Neuronal stem cell (in vitro differentiated cells): ENCODE measurements around the gene TEX11.

ENCODE experiments used
- DNase-seq: peaks from one replicate; pipeline ENCODE4 v3.0.0-alpha.2; 2013; ENCODE audit warnings: low spot score
- H2AFZ ChIP-seq: one replicate; pipeline ENCODE4 v1.6.1; 2013; ENCODE audit warnings: mild to moderate bottlenecking, low read length, inconsistent platforms
- H2AK5ac ChIP-seq: 2 replicates; pipeline ENCODE4 v1.6.1; 2013; ENCODE audit warnings: low read depth, mild to moderate bottlenecking, inconsistent platforms, low read length, moderate library complexity, mixed read lengths
- H2BK120ac ChIP-seq: 2 replicates; pipeline ENCODE4 v1.6.1; 2013; ENCODE audit warnings: low read depth, mild to moderate bottlenecking, inconsistent platforms, low read length, moderate library complexity, mixed read lengths
- H2BK12ac ChIP-seq: one replicate; pipeline ENCODE4 v1.6.1; 2013; ENCODE audit warnings: low read length, inconsistent platforms
- H2BK15ac ChIP-seq: 2 replicates; pipeline ENCODE4 v1.6.1; 2013; ENCODE audit warnings: mild to moderate bottlenecking, low read length, inconsistent platforms, mixed read lengths
- H2BK5ac ChIP-seq: one replicate; pipeline ENCODE4 v1.6.1; 2013; ENCODE audit warnings: inconsistent platforms, mild to moderate bottlenecking, low read length, moderate library complexity
- H3K14ac ChIP-seq: one replicate; pipeline ENCODE4 v1.6.1; 2013; ENCODE audit warnings: low read length, inconsistent platforms
- H3K18ac ChIP-seq: 2 replicates; pipeline ENCODE4 v1.6.1; 2013; ENCODE audit warnings: low read length, inconsistent platforms
- H3K23ac ChIP-seq: 2 replicates; pipeline ENCODE4 v1.6.1; 2013; ENCODE audit warnings: low read depth, mild to moderate bottlenecking, mixed read lengths, low read length, inconsistent platforms; ENCODE audit not compliant: poor library complexity
- H3K27ac ChIP-seq: replicated peaks from 3 replicates; pipeline ENCODE4 v1.5.1; 2013; ENCODE audit warnings: low read length, inconsistent platforms
- H3K27me3 ChIP-seq, 3 experiments: 2 replicates each; pipeline ENCODE4 v1.6.1; 2013; ENCODE audit warnings: low read length in 3 of 3, mild to moderate bottlenecking in 2 of 3, inconsistent platforms in 1 of 3, low read depth in 1 of 3, mixed read lengths in 1 of 3, moderate library complexity in 1 of 3; ENCODE audit not compliant: control insufficient read depth in 3 of 3, insufficient read depth in 3 of 3
- H3K36me3 ChIP-seq, 2 donors: replicated peaks in 1 of 2; 2 replicates each; pipeline ENCODE4 v1.6.1; 2013; ENCODE audit warnings: low read length in 2 of 2; ENCODE audit not compliant: control insufficient read depth in 2 of 2, insufficient read depth in 2 of 2
- H3K4ac ChIP-seq: 2 replicates; pipeline ENCODE4 v1.6.1; 2013; ENCODE audit warnings: inconsistent platforms, mild to moderate bottlenecking, low read length, moderate library complexity
- H3K4me1 ChIP-seq, 2 donors: 1 replicate in 1 of 2; 2 replicates in 1 of 2; pipeline ENCODE4 v1.6.1; 2013; ENCODE audit warnings: low read length in 2 of 2, low read depth in 1 of 2; ENCODE audit not compliant: control insufficient read depth in 2 of 2, insufficient read depth in 1 of 2
- H3K4me2 ChIP-seq: one replicate; pipeline ENCODE4 v1.6.1; 2013; ENCODE audit warnings: mild to moderate bottlenecking, low read length, inconsistent platforms; ENCODE audit not compliant: insufficient read depth, poor library complexity, severe bottlenecking
- H3K4me3 ChIP-seq, 2 donors: 2 replicates each; pipeline ENCODE4 v1.5.1; 2013; ENCODE audit warnings: low read length in 2 of 2, mild to moderate bottlenecking in 2 of 2, inconsistent platforms in 1 of 2, moderate library complexity in 1 of 2
- H3K79me1 ChIP-seq: one replicate; pipeline ENCODE4 v1.6.1; 2013; ENCODE audit warnings: low read depth, mild to moderate bottlenecking, inconsistent platforms, low read length, moderate library complexity
- H3K9ac ChIP-seq: one replicate; pipeline ENCODE4 v1.6.1; 2013; ENCODE audit warnings: mild to moderate bottlenecking, low read depth, low read length, inconsistent platforms; ENCODE audit not compliant: poor library complexity
- H3K9me3 ChIP-seq, 2 donors: replicated peaks in 1 of 2; 2 replicates each; pipeline versions ENCODE3 to v1.6.1; 2013; ENCODE audit warnings: low read length in 2 of 2, mild to moderate bottlenecking in 2 of 2, inconsistent platforms in 1 of 2, low read depth in 1 of 2, mixed read lengths in 1 of 2, moderate library complexity in 1 of 2; ENCODE audit not compliant: control insufficient read depth in 2 of 2, insufficient read depth in 1 of 2
- H4K8ac ChIP-seq: one replicate; pipeline ENCODE4 v1.6.1; 2013; ENCODE audit warnings: low read depth, mild to moderate bottlenecking, inconsistent platforms, low read length, moderate library complexity
- H4K91ac ChIP-seq: one replicate; pipeline ENCODE4 v1.6.1; 2013; ENCODE audit warnings: low read length, low read depth, mild to moderate bottlenecking, inconsistent platforms; ENCODE audit not compliant: poor library complexity
- whole genome bisulfite sequencing, 2 donors: extraction: QIAGEN DNeasy Blood & Tissue Kit; methylation state at CpG; one replicate each; pipeline ENCODE4 v1.1.7; 2013; ENCODE audit warnings: missing lambda C conversion rate in 2 of 2, mixed read lengths in 1 of 2; ENCODE audit not compliant: insufficient read length in 2 of 2, insufficient replicate concordance in 1 of 2; ENCODE audit errors: extremely low coverage in 2 of 2; 5-methylcytosine and 5-hydroxymethylcytosine counted together

Gene TEX11

DNA sequence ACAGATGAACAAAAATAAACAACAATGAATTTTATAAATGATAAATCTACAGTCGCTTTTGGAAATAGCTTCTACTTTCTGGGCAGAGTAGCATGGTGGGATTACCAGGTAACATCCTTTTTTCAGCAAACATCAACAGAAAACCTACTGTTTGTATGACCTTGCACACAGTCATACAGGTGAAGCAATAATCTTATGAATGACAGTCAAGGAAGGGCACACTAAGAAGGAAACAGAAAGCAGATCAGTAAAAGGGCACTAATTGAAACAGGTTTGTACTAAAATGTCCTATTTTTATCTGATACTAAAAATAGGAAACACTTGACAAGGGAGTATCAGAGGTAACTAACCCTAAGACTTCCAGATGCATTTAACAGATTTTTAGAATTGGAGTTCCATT, 355.0 kb downstream of the TEX11 start:
- Histone ChIP-seq H3K27ac (no peak overlapping the region), H3K9me3 (no peaks in the 10 kb centered on the region), H3K4me1 (no peaks in the 10 kb centered on the region), H2AFZ (no peak overlapping the region), H3K36me3 (no peaks in the 10 kb centered on the region), H3K23ac (no peak overlapping the region), H3K4me2 (no peak overlapping the region), H4K91ac (no peak overlapping the region), H3K18ac (no peak overlapping the region), H3K14ac (no peak overlapping the region), H3K9ac (no peak overlapping the region), H2AK5ac (no peak overlapping the region), H3K4me3 (no peak overlapping the region), H3K27me3 (peaks cover 0 to 11% (median 0%) of the 10 kb centered on the region in 3 experiments), H2BK5ac (no peak overlapping the region), H2BK12ac (no peak overlapping the region), H4K8ac (no peak overlapping the region), H2BK120ac (no peak overlapping the region), H3K79me1 (no peaks in the 10 kb centered on the region), H3K4ac (no peak overlapping the region), H2BK15ac (no peak overlapping the region)
- WGBS, 2 donors = no CpG with 5 or more reads among the region's 1 CpG
- no peak for DNase-seq

DNA sequence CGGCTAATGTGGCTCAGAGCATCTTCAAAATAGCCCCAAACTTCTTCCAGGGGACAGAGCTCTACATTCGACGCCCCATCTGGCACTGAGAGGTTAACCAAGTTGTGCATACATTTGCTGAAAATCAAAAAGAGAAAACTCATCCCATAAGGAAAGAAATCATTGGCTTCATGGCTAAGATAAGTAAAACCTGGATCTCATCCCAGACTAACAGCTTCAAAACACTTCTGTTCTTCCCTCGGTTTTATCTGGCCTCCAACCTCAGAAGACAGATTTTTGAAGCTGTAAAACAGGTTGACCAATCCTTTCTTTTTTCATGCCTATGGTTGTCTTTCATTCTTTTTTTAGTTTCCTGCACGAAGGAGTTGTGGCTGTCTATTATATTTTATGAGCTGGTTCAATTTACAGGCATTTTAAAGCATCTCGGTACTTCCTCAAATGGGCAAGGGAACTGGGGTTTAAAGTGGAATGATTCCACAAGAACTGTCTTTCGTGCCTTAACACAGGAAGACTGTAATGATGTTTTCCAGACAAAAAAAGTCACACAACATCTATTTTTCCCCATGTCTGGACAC, 356.3 kb downstream of the TEX11 start:
- Histone ChIP-seq H2BK5ac (no peak overlapping the region), H3K18ac (no peak overlapping the region), H3K9me3 (no peaks in the 10 kb centered on the region), H2BK12ac (no peak overlapping the region), H2AFZ (no peak overlapping the region), H3K23ac (no peak overlapping the region), H3K4ac (no peak overlapping the region), H4K91ac (no peak overlapping the region), H3K4me1 (no peaks in the 10 kb centered on the region), H3K27me3 (peaks cover 0 to 11% (median 0%) of the 10 kb centered on the region in 3 experiments), H2AK5ac (no peak overlapping the region), H3K79me1 (no peaks in the 10 kb centered on the region), H3K36me3 (no peaks in the 10 kb centered on the region), H3K14ac (no peak overlapping the region), H3K4me3 (no peak overlapping the region), H4K8ac (no peak overlapping the region), H3K9ac (no peak overlapping the region), H2BK15ac (no peak overlapping the region), H3K27ac (no peak overlapping the region), H2BK120ac (no peak overlapping the region), H3K4me2 (no peak overlapping the region)
- no CpG with 5 or more reads among the region's 7 CpGs for WGBS, 2 donors
- DNase-seq = no peak

DNA sequence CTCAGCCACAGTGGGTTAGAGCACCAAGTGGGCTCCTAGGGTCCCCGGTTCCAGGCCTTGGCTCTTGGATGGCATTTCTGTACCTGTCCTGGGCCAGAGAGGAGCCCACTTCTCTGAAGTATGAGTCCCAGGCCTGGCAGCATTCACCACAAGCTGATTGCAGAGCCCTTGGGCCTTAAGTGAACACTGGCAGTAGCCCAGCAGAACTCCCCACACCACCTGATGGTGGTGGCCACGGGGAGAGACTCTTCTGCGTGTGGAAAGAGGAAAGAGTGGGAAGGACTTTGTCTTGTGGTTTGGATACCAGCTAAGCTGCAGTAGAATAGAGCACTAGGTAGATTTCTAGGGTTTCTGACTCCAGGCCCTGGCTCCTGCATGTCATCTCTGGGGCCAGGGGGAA, 359.1 kb downstream of the TEX11 start:
- H2BK12ac ChIP-seq = no peak overlapping the region
- no peak overlapping the region for H2AK5ac ChIP-seq
- WGBS, 2 donors = no CpG with 5 or more reads among the region's 3 CpGs
- H2BK15ac ChIP-seq = no peak overlapping the region
- no peak overlapping the region for H3K27ac ChIP-seq
- H2AFZ ChIP-seq = no peak overlapping the region
- H3K9me3 ChIP-seq = no peaks in the 10 kb centered on the region
- peaks cover 0 to 3% (median 0%) of the 10 kb centered on the region in 3 experiments for H3K27me3 ChIP-seq
- H3K18ac ChIP-seq = no peak overlapping the region
- H3K14ac ChIP-seq = no peak overlapping the region
- H2BK120ac ChIP-seq = no peak overlapping the region
- H3K4me1 ChIP-seq = no peaks in the 10 kb centered on the region
- no peaks in the 10 kb centered on the region for H3K36me3 ChIP-seq
- H3K4ac ChIP-seq = no peak overlapping the region
- H4K91ac ChIP-seq = no peak overlapping the region
- no peak overlapping the region for H3K4me3 ChIP-seq
- H3K79me1 ChIP-seq = no peaks in the 10 kb centered on the region
- H3K9ac ChIP-seq = no peak overlapping the region
- H3K23ac ChIP-seq = no peak overlapping the region
- H4K8ac ChIP-seq = no peak overlapping the region
- H3K4me2 ChIP-seq = no peak overlapping the region
- no peak overlapping the region for H2BK5ac ChIP-seq
- DNase-seq = no peak

DNA sequence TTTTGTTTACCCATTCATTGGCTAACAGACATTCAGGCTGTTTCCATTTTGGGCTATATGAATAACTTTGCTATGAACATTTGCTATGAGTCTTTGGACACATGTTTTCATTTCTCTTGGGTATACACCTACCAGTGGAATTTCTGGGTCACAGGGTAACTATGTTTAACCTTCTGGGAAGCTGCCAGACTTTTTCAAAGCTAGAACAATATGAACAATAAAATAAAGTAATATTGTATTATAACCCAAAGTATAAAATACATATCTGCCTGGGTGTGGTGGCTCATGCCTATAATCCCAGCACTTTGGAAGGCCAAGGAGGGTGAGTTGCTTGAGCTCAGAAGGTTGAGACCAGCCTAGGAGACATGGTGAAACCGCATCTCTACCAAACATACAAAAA, 373.3 kb downstream of the TEX11 start:
- no peak overlapping the region for H2BK120ac ChIP-seq
- no peak overlapping the region for H2BK5ac ChIP-seq
- no peak overlapping the region for H2AFZ ChIP-seq
- no peaks in the 10 kb centered on the region for H3K36me3 ChIP-seq
- H3K9ac ChIP-seq = no peak overlapping the region
- no peaks in the 10 kb centered on the region for H3K4me1 ChIP-seq
- no peak overlapping the region for H2AK5ac ChIP-seq
- no peak overlapping the region for H3K23ac ChIP-seq
- H3K4me2 ChIP-seq = no peak overlapping the region
- H3K14ac ChIP-seq = no peak overlapping the region
- no peaks in the 10 kb centered on the region for H3K9me3 ChIP-seq
- no peak overlapping the region for H3K4ac ChIP-seq
- no peak overlapping the region for H3K4me3 ChIP-seq
- H3K79me1 ChIP-seq = no peaks in the 10 kb centered on the region
- no peak overlapping the region for H3K18ac ChIP-seq
- no peak overlapping the region for H4K8ac ChIP-seq
- WGBS, 2 donors = no CpG with 5 or more reads among the region's 1 CpG
- no peak overlapping the region for H4K91ac ChIP-seq
- H3K27me3 ChIP-seq = peaks cover 0 to 6% (median 0%) of the 10 kb centered on the region in 3 experiments
- H2BK15ac ChIP-seq = no peak overlapping the region
- DNase-seq = no peak
- no peak overlapping the region for H3K27ac ChIP-seq
- H2BK12ac ChIP-seq = no peak overlapping the region
